ENCODE measurements around the gene SH2D7. TPM values are rescaled to one million over a fixed set of nuclear protein-coding genes. Genes with fewer than 3 reads are reported as not detected.

Gene SH2D7
- polyA plus RNA-seq, 1 donor from 2014 or later, result not detected

- no peak overlapping the region for H2AFZ ChIP-seq (ENCODE audit: low read depth, low read length)
- no peaks in the 10 kb centered on the region for H3K36me3 ChIP-seq (ENCODE audit: insufficient read depth, low read length)
- H3K4me3 ChIP-seq (ENCODE audit: low read length), result no peak overlapping the region
- H3F3A ChIP-seq (ENCODE audit: insufficient read depth, low read length, poor library complexity, severe bottlenecking), result no peaks in the 10 kb centered on the region
- TF ChIP-seq SMC3 (conservative IDR thresholded peaks at IDR 0.05; ENCODE audit: poor library complexity) (no peak), EZH2 (IDR thresholded peaks at IDR 0.05; ENCODE audit: borderline replicate concordance, insufficient read depth, low read length, poor library complexity, severe bottlenecking) (no peak), TAF1 (IDR thresholded peaks at IDR 0.05; ENCODE audit: low read depth) (no peak), MXI1 (conservative IDR thresholded peaks at IDR 0.05; ENCODE audit: poor library complexity, severe bottlenecking) (no peak), REST (IDR thresholded peaks at IDR 0.05; ENCODE audit: borderline replicate concordance) (no peak), EP300 (conservative IDR thresholded peaks at IDR 0.05; ENCODE audit: poor library complexity, severe bottlenecking) (no peak), RAD21 (conservative IDR thresholded peaks at IDR 0.05) (no peak), CTCF (IDR thresholded peaks at IDR 0.05; ENCODE audit: poor library complexity, severe bottlenecking) (no peak), POLR2AphosphoS5 (IDR thresholded peaks at IDR 0.05) (no peak)
- H3K27me3 ChIP-seq (ENCODE audit: insufficient read depth, low read depth, low read length), result no peaks in the 10 kb centered on the region
- H3K27ac ChIP-seq (ENCODE audit: low read length), result no peak overlapping the region
- no peak overlapping the region for H3K9ac ChIP-seq (ENCODE audit: low read length)
- H4K20me1 ChIP-seq (ENCODE audit: insufficient read depth), result no peaks in the 10 kb centered on the region
- H3K79me2 ChIP-seq (replicated peaks; ENCODE audit: insufficient read depth, low read length), result no peaks in the 10 kb centered on the region
- no peaks in the 10 kb centered on the region for H3K9me3 ChIP-seq (ENCODE audit: low read length)
- no peaks in the 10 kb centered on the region for H3K9me2 ChIP-seq (ENCODE audit: insufficient read depth, low read length)
- H3K4me2 ChIP-seq (ENCODE audit: low read length), result no peak overlapping the region
Observed at GRCh38 chr15:78083186-78083585, 9.2 kb upstream of the SH2D7 start.

GRCh38 chr15:78083687-78084448 is 8.5 kb upstream of the SH2D7 start:
- Histone ChIP-seq H3K79me2 (replicated peaks; ENCODE audit: insufficient read depth, low read length) (no peaks in the 10 kb centered on the region), H2AFZ (ENCODE audit: low read depth, low read length) (no peak overlapping the region), H3K9me2 (ENCODE audit: insufficient read depth, low read length) (no peaks in the 10 kb centered on the region), H3K9ac (ENCODE audit: low read length) (no peak overlapping the region), H3K4me2 (ENCODE audit: low read length) (no peak overlapping the region), H3K27me3 (ENCODE audit: insufficient read depth, low read depth, low read length) (no peaks in the 10 kb centered on the region), H3K9me3 (ENCODE audit: low read length) (no peaks in the 10 kb centered on the region), H3K4me3 (ENCODE audit: low read length) (no peak overlapping the region), H3F3A (ENCODE audit: insufficient read depth, low read length, poor library complexity, severe bottlenecking) (no peaks in the 10 kb centered on the region), H4K20me1 (ENCODE audit: insufficient read depth) (no peaks in the 10 kb centered on the region), H3K27ac (ENCODE audit: low read length) (no peak overlapping the region), H3K36me3 (ENCODE audit: insufficient read depth, low read length) (no peaks in the 10 kb centered on the region)
- TF ChIP-seq EZH2 (IDR thresholded peaks at IDR 0.05; ENCODE audit: borderline replicate concordance, insufficient read depth, low read length, poor library complexity, severe bottlenecking) (no peak), CTCF (IDR thresholded peaks at IDR 0.05; ENCODE audit: poor library complexity, severe bottlenecking) (no peak), POLR2AphosphoS5 (IDR thresholded peaks at IDR 0.05) (no peak), RAD21 (conservative IDR thresholded peaks at IDR 0.05) (no peak), REST (IDR thresholded peaks at IDR 0.05; ENCODE audit: borderline replicate concordance) (no peak), EP300 (conservative IDR thresholded peaks at IDR 0.05; ENCODE audit: poor library complexity, severe bottlenecking) (no peak), SMC3 (conservative IDR thresholded peaks at IDR 0.05; ENCODE audit: poor library complexity) (no peak), TAF1 (IDR thresholded peaks at IDR 0.05; ENCODE audit: low read depth) (no peak), MXI1 (conservative IDR thresholded peaks at IDR 0.05; ENCODE audit: poor library complexity, severe bottlenecking) (no peak)

Data from neural cell (in vitro differentiated cells).